NCI-H1417 treated with DMSO at 0.1 percent for 48 hours (cell line): ENCODE results near the gene SPRED2.
A peak's percentile ranks its signal among the peaks of the same experiment; 100 is the strongest.
"Not testable (repeated sequence)": the region's sequence is repeated elsewhere in the genome, so short reads cannot be mapped to it uniquely, and the experiment has no call there.

Experiments used
- DNase-seq: peaks from one replicate; lab custom pipeline; 2025; lab: John Stamatoyannopoulos, UW

The SPRED2 gene

DNA sequence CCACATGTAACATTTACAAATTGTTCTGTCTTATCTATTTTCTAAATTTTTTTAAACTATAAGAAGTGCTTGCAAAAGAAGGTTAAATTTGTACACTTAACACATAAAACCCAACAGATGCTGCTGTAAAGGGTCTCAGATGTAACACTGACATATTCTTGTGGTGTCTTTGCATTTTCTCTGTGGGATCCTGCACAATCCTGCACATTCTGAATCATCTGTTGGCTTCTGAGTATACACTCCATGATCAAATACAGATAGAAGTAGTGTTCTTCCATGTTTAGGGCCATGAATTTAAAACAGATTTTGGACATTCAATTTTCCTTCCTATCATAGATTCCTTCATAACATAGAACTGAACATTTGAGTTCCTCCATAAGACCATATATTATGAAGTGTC, 89.0 kb downstream of the SPRED2 start:
- no peak for DNase-seq

DNA sequence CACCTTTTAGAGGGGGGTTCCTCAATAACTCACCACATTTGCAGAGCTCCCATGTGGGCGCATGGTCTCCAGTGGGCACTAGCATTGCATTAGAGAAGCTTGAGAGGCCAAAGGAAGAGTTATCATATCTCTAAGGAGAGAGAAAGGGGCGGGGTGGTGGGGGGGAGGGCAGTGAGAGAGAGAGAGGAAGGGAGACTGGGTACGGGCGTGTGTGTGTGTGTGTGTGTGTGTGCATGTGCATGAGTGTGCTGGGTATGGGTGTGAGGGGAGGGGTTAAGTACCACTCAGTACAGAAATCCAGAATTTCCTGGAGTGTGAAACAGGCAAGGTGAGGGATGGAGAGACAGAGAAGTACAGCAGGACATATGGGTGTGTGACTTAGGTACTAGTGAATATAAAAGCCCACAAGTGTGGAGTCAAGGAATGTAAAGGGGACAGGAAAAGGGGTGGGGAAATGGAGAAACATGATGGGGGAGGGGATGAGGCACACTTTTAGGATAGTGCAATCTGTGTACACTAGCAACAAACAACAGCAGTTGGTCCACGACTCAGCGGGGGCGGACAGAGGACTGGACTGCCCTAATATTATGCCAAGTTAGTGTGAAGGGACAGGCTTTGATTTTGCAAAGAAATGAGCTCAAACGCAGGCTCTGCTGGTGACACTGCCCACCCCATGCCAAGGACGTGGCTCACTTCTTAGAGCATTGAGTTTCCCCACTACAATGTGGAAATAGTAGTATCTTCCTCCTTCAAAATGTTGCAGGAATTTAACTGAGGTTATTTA, 91.3 kb downstream of the SPRED2 start:
- DNase-seq: no peak

DNA sequence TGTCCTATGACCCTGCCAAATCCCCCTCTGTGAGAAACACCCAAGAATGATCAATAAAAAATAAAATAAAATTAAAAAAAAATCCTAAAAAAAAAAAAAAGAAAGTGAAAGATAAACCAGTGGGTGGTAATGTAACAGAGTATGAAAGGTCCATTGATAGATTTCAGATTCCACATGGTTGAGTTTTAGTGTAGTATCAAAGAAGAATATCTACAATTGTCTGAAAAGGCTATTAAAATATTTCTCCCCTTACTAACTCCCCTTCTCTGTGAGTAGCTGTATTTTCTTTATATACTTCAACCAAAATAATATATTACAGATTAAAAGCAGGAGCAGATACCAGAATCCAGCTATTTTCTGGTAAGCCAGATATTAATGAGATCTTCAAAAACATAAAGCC, 92.8 kb downstream of the SPRED2 start:
- no peak for DNase-seq

- DNase-seq: not testable (repeated sequence)
These were observed 93.4 kb downstream of the SPRED2 start for GRCh38 chr2:65338830-65339495.

DNA sequence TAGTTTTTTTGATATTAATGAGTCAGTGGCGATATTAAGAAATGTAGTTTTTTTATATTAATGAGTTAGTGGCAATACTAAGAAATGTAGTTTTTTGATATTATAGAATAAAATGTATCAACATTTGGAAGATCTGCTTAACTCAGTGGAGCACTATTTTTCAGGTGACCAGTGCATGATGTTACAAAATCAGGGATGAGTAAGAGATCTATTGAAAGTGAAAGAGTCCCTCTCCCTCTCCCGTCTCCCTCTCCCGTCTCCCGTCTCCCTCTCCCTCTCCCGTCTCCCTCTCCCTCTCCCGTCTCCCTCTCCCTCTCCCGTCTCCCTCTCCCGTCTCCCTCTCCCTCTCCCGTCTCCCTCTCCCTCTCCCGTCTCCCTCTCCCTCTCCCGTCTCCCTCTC, 94.5 kb downstream of the SPRED2 start:
- DNase-seq: not testable (repeated sequence)

- no peak for DNase-seq
These were observed 97.7 kb downstream of the SPRED2 start for GRCh38 chr2:65334714-65335113.

GRCh38 chr2:65331336-65332025, 100.9 kb downstream of the SPRED2 start:
- DNase-seq: no peak

DNA sequence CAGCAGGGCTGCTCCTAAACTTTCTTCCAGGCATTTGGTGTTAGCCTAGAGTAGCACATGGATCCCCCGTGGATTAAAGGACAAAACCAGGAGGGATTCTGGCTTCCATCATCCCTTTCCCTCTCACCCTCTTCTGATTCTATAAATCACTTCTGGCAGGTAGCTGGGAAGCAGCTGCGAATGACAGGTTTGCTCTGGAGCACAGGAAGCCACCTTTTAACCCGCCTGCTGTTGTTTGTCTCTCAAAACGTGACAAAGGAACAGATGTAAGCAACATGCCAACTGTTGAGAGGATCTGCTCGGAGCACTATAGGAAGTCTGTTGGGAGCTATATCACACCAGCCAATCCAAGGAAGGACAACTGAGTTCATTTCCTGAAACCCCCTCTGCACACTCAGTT, 102.9 kb downstream of the SPRED2 start:
- peak; percentile 74 for DNase-seq

DNA sequence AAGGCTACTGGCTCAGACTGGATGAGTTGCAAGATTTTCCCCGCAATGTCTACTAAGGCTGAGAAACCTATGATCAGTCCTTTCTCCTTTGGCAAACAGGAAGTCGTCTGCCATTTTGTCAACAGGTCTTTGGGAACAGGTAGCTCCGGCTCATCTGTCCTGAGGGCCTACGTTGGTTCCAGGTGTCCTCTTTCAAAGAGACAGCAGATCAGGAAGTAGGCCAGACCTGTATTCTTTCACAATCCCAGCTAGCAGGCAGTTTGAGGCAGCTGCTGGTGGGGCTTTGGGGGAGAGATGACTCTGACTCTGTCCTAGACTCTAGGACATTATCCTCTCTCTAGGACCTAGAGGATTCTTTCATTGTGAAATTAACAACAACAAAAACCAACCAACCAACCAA, 106.1 kb downstream of the SPRED2 start:
- DNase-seq: no peak

GRCh38 chr2:65325066-65325465, 107.3 kb downstream of the SPRED2 start:
- no peak for DNase-seq

DNA sequence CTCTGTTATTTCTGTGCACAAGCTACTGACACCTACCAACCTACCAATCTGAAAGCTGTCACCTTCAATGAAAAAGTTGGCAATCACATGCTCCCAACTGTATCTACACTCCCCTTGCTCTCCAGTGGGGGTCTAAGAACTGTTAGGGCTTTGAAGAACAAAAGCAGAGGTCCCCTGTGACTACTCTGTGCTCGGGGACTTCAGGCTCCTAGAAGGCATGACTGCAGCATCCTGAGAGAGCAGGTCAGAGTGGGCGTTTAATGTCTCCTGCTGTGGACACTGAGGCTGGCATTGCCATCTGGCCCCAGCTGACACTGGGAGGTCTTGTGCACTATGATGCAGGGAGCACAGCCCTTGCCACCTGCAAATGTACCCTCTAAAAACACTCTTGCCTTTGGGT, 111.5 kb downstream of the SPRED2 start:
- DNase-seq: no peak

- no peak for DNase-seq
These were observed 112.2 kb downstream of the SPRED2 start for GRCh38 chr2:65320042-65320725.

DNA sequence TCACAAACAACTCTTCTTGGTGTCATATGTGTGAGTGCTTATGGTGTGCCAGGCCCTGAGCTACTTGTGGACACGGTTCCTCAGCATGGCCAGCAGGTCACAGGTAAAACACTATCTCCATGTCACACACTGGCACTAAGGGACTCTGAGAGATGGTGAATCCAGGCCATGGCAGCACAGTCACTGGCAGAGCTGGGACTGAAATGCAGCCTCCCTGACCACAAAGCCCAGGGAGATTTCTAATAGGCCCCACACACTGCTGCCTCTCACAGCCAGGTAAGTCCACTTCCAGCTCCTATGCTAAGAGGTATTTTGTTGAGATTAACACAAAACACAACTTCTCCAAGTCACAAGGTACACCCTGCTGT, 112.7 kb downstream of the SPRED2 start:
- no peak for DNase-seq

- DNase-seq: no peak
These were observed 113.2 kb downstream of the SPRED2 start for GRCh38 chr2:65319072-65319673.

GRCh38 chr2:65317841-65318240, 114.6 kb downstream of the SPRED2 start:
- DNase-seq: no peak

DNA sequence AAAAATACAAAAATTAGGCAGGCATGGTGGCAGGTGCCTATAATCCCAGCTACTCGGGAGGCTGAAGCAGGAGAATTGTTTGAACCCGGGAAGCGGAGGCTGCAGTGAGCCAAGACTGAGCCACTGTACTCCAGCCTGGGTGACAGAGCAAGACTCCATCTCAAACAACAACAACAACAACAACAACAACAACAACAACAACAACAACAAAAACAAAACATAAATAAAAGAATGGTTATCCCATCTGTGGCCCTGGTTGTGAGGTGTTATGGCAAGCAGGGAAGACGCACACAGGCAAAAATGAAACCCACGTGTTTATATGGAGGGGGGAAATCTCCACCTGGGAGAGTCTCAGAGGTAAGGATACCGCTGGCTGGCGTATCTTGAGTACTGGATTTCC, 115.0 kb downstream of the SPRED2 start:
- DNase-seq: not testable (repeated sequence)

DNA sequence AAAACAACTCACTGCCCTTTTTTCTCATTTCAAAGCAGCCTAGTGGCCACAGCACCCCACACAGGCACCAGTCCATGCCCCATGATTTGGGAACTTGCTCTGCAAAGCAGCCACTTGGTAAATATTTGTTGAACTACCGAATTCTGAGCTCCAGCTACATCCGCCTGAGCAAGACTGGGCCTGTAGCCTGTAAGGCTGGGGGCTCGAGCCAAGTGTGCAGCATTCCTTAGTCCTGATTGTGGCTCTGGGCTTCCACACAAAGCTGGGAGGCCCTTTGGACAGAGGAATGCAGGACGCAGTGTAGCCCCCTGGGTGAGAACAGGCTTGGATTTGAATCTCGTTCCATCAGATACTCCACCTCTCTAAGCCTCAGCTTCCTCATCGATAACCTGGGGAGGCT, 116.3 kb downstream of the SPRED2 start:
- DNase-seq: no peak

- DNase-seq: no peak
These were observed 117.5 kb downstream of the SPRED2 start for GRCh38 chr2:65314801-65315441.

GRCh38 chr2:65313954-65314256, 118.5 kb downstream of the SPRED2 start:
- no peak for DNase-seq

DNA sequence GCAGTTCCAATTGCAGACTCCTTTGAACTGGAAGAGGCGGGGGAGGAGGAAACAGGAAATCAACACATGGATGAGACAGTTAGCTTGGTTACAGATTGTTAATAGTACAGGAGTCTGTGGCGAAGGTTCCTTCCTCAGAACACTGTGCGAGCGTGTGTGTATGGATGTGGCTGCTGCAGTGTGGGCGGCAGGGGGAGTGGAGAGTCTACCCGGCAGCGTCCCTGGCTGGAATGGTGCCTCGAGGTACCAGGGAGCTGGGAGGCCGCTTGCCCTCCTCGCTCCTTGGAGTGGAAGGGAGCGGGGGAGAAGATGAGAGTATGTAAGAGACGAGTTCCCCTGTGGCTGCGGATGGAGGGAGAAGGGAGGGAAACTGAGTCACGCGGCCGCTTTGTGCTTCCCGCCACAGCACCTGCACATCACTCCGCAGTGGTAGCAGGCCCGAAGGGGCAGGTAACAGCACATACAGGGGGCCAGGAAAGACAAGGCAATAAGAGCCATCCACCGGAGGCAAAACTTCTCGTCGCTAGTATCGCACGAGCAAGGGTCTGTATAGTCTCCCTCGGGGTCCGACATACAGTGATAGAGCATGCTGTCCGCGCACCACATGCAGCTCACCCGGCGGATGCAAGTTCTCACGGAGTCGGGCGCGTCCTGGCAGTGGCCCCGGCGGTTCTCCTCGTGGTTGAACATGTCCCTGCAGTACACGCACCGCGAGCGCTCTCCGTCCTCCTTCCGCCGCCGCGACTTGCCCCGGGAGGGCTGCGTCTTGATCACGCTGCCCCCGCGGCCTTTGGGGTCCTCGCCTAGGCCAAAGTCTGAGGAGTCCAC, 119.1 kb downstream of the SPRED2 start:
- DNase-seq: no peak

DNA sequence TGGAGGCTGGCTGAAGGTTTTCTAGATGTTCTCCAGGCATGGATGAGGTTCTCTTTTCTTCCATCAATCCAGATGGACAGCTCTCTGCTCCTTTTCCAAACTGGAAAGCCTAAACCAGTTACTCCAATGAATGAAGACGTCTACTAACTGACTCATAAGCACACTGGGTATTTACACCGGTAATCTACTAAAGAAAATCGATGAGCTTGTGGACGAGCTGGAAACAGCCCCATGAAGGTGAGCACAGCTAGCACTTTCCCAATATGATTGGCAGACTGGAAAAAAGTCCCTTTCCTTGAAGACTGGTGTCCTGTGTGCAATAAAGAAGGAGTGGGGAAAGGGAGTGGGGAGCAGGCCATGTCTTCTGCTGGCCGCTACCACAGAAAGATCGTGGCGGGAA, 120.8 kb downstream of the SPRED2 start:
- no peak for DNase-seq
